H4 (cell line): ENCODE measurements around the gene FFAR4. TPM values are rescaled to one million over a fixed set of nuclear protein-coding genes. Genes with fewer than 3 reads are reported as not detected.

Experiments used
- DNase-seq: peaks from one replicate; pipeline ENCODE4 v3.0.0-alpha.2; 2015; ENCODE audit warnings: low spot score
- total RNA-seq: library from RNA; depleted of rRNA; stranded (reverse); fragments of >200 nt; shearing (Covaris generic); gene quantifications from 2 replicates; pipeline ENCODE4 v1.2.3, GENCODE V29; 2014

The FFAR4 gene
- total RNA-seq, 1 experiment from 2014 or later, result not detected

GRCh38 chr10:93572606-93573005, 6.1 kb downstream of the FFAR4 start:
- no peak for DNase-seq

GRCh38 chr10:93573051-93573909, 6.8 kb downstream of the FFAR4 start:
- DNase-seq, result no peak

GRCh38 chr10:93573924-93574323, 7.5 kb downstream of the FFAR4 start:
- no peak for DNase-seq

GRCh38 chr10:93576888-93577287, 10.4 kb downstream of the FFAR4 start:
- no peak for DNase-seq

GRCh38 chr10:93577565-93577964, 11.1 kb downstream of the FFAR4 start:
- no peak for DNase-seq

GRCh38 chr10:93579089-93579488, 12.6 kb downstream of the FFAR4 start:
- DNase-seq, result no peak

- DNase-seq, result no peak
Observed at GRCh38 chr10:93579985-93580711, 13.7 kb downstream of the FFAR4 start.

GRCh38 chr10:93580828-93581227, 14.4 kb downstream of the FFAR4 start:
- no peak for DNase-seq

- no peak for DNase-seq
Observed at GRCh38 chr10:93584445-93584844, 18.0 kb downstream of the FFAR4 start.

GRCh38 chr10:93589648-93590562, 23.4 kb downstream of the FFAR4 start:
- no peak for DNase-seq

- no peak for DNase-seq
Observed at GRCh38 chr10:93590638-93591037, 24.2 kb downstream of the FFAR4 start.

GRCh38 chr10:93591065-93591808, 24.8 kb downstream of the FFAR4 start:
- DNase-seq, result no peak

- DNase-seq, result no peak
Observed at GRCh38 chr10:93593254-93593653, 26.8 kb downstream of the FFAR4 start.

GRCh38 chr10:93593749-93594148, 27.3 kb downstream of the FFAR4 start:
- DNase-seq, result no peak

- no peak for DNase-seq
Observed at GRCh38 chr10:93594518-93594917, 28.1 kb downstream of the FFAR4 start.

GRCh38 chr10:93595378-93596161, 29.1 kb downstream of the FFAR4 start:
- DNase-seq, result no peak

GRCh38 chr10:93596539-93596938, 30.1 kb downstream of the FFAR4 start:
- DNase-seq, result no peak

GRCh38 chr10:93597075-93597599, 30.7 kb downstream of the FFAR4 start:
- no peak for DNase-seq

GRCh38 chr10:93598157-93598556, 31.7 kb downstream of the FFAR4 start:
- DNase-seq, result no peak

GRCh38 chr10:93599335-93599734, 32.9 kb downstream of the FFAR4 start:
- no peak for DNase-seq
